Astrocyte (in vitro differentiated cells and primary cell): ENCODE data around the gene HOXD4. TPM values are rescaled to one million over a fixed set of nuclear protein-coding genes. Genes with fewer than 3 reads are reported as not detected.
A peak's percentile ranks its signal among the peaks of the same experiment; 100 is the strongest.

Source experiments
- DNase-seq: peaks from one replicate; pipeline ENCODE4 v3.0.0-alpha.2; 2010; ENCODE audit warnings: low read depth
- FAIRE-seq: peaks from 2 replicates; lab custom pipeline; 2011; peaks lifted over from hg19 to GRCh38; lab: Jason Lieb, UNC
- H2AFZ ChIP-seq: 2 replicates; pipeline ENCODE4 v1.6.0; 2012; ENCODE audit warnings: low read depth, low read length, inconsistent platforms
- H3K27ac ChIP-seq: 2 replicates; pipeline ENCODE4 v1.5.1; 2011; ENCODE audit warnings: low read depth, low read length, inconsistent platforms
- H3K27me3 ChIP-seq: 2 replicates; pipeline ENCODE4 v1.6.0; 2011; ENCODE audit warnings: low read length, inconsistent platforms; ENCODE audit not compliant: insufficient read depth
- H3K36me3 ChIP-seq: 2 replicates; pipeline ENCODE4 v1.5.1; 2011; ENCODE audit warnings: low read length, inconsistent platforms; ENCODE audit not compliant: insufficient read depth
- H3K4me1 ChIP-seq: 2 replicates; pipeline ENCODE4 v1.5.1; 2011; ENCODE audit warnings: low read length, inconsistent platforms; ENCODE audit not compliant: insufficient read depth
- H3K4me2 ChIP-seq: 2 replicates; pipeline ENCODE4 v1.6.0; 2012; ENCODE audit warnings: low read length, inconsistent platforms
- H3K4me3 ChIP-seq: 2 replicates; pipeline ENCODE4 v1.5.1; 2011; ENCODE audit warnings: low read depth, mild to moderate bottlenecking, low read length, inconsistent platforms; ENCODE audit not compliant: insufficient read depth
- H3K79me2 ChIP-seq: 2 replicates; pipeline ENCODE4 v1.6.0; 2012; ENCODE audit warnings: mild to moderate bottlenecking, low read length, inconsistent platforms; ENCODE audit not compliant: insufficient read depth
- H3K9ac ChIP-seq: 2 replicates; pipeline ENCODE4 v1.6.0; 2012; ENCODE audit warnings: mild to moderate bottlenecking, low read length, inconsistent platforms
- H3K9me3 ChIP-seq: 2 replicates; pipeline ENCODE4 v1.5.1; 2012; ENCODE audit warnings: low read depth, mild to moderate bottlenecking, low read length, inconsistent platforms; ENCODE audit not compliant: insufficient read depth
- H4K20me1 ChIP-seq: 2 replicates; pipeline ENCODE4 v1.6.0; 2012; ENCODE audit warnings: low read length, inconsistent platforms; ENCODE audit not compliant: insufficient read depth
- H3K27ac Mint-ChIP-seq: one replicate; pipeline ENCODE4 v1.8.0; 2021; ENCODE audit warnings: mild to moderate bottlenecking, mixed read lengths; ENCODE audit not compliant: unreplicated experiment
- H3K27me3 Mint-ChIP-seq: one replicate; pipeline ENCODE4 v1.8.0; 2021; ENCODE audit warnings: low read depth, mixed read lengths; ENCODE audit not compliant: unreplicated experiment
- H3K36me3 Mint-ChIP-seq: one replicate; pipeline ENCODE4 v1.8.0; 2021; ENCODE audit warnings: low read depth, mixed read lengths; ENCODE audit not compliant: unreplicated experiment
- H3K4me1 Mint-ChIP-seq: one replicate; pipeline ENCODE4 v1.8.0; 2021; ENCODE audit warnings: low read depth, mixed read lengths; ENCODE audit not compliant: unreplicated experiment
- H3K4me3 Mint-ChIP-seq: one replicate; pipeline ENCODE4 v1.8.0; 2021; ENCODE audit warnings: mild to moderate bottlenecking, moderate library complexity, mixed read lengths; ENCODE audit not compliant: unreplicated experiment
- H3K9me3 Mint-ChIP-seq: one replicate; pipeline ENCODE4 v1.8.0; 2021; ENCODE audit warnings: mild to moderate bottlenecking, mixed read lengths; ENCODE audit not compliant: unreplicated experiment
- CTCF ChIP-seq: IDR thresholded peaks from 2 replicates; pipeline ENCODE4 v1.5.1; 2011; ENCODE audit warnings: low read depth, mild to moderate bottlenecking, inconsistent platforms, low read length, moderate library complexity; ENCODE audit not compliant: insufficient read depth
- EZH2 ChIP-seq: IDR thresholded peaks from 2 replicates; pipeline ENCODE4 v1.6.1; 2012; ENCODE audit warnings: mild to moderate bottlenecking, low read length, inconsistent platforms; ENCODE audit not compliant: insufficient read depth
- total RNA-seq: library from RNA; stranded (reverse); gene quantifications from 2 replicates; pipeline ENCODE4 v1.2.1, GENCODE V29; 2021

The HOXD4 gene
- total RNA-seq, 1 donor from 2014 or later = not detected

DNA sequence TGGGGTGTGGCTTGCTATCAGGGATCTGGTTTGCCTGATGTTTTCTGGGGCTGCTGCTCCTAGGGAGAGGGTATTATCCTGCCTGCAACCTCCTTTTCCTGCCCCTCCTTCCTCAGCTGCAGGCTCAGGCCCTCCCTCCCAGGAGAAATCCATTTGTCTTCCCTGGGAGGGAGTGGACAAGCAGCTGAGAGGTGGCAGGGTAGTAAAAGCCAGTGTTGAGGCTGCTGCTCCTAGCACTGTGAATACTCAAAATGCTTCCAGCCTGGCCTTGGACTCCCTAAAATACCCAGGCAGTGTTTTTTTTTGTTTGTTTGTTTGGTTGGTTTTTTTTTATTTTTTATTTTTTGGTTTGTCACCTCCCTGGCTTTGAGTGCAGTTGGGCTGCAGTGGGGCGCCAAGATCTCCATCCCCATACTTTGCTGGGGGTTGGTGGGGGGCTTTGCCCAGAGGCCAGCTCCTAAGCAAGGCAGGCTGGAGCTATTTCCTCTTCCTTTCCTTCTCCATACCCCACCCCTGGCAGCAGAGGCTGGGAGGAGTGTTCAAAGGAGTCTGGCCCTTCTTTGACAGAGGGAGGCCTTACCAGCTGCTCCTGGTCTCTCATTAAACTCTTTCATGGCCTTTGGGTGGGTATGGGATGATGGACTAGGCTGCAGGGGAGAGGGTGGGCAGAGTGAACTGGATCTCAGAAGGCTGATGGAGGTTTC, 19.4 kb downstream of the HOXD4 start:
- no peak overlapping the region for H3K9ac ChIP-seq
- no peak overlapping the region for H3K4me2 ChIP-seq
- peaks cover 59% of the 10 kb centered on the region for H3K27me3 ChIP-seq
- H3K79me2 ChIP-seq = no peaks in the 10 kb centered on the region
- DNase-seq (peak; percentile 57), FAIRE-seq (no peak)
- no peaks in the 10 kb centered on the region for H3K36me3 ChIP-seq
- H3K27ac ChIP-seq = no peak overlapping the region
- no peaks in the 10 kb centered on the region for H4K20me1 ChIP-seq
- Mint-ChIP-seq H3K4me3 (no peak overlapping the region), H3K9me3 (peaks cover 15% of the 10 kb centered on the region), H3K27me3 (peaks cover 79% of the 10 kb centered on the region), H3K4me1 (peaks cover 10% of the 10 kb centered on the region), H3K27ac (no peak overlapping the region), H3K36me3 (no peaks in the 10 kb centered on the region)
- no peaks in the 10 kb centered on the region for H3K9me3 ChIP-seq
- no peak overlapping the region for H2AFZ ChIP-seq
- TF ChIP-seq EZH2 (no peak), CTCF (no peak)
- H3K4me3 ChIP-seq = no peak overlapping the region
- peaks cover 4% of the 10 kb centered on the region for H3K4me1 ChIP-seq

GRCh38 chr2:176171351-176172006, 20.1 kb downstream of the HOXD4 start:
- no peaks in the 10 kb centered on the region for H4K20me1 ChIP-seq
- peaks cover 13% of the 10 kb centered on the region for H3K9me3 Mint-ChIP-seq
- peak overlapping the region; percentile 50 for H3K4me2 ChIP-seq
- H3K27ac ChIP-seq = peak overlapping the region; percentile 32
- H3K27ac Mint-ChIP-seq = no peak overlapping the region
- TF ChIP-seq CTCF (no peak), EZH2 (no peak)
- DNase-seq = peak; percentile 58
- H3K9me3 ChIP-seq = no peaks in the 10 kb centered on the region
- H3K79me2 ChIP-seq = no peaks in the 10 kb centered on the region
- H3K4me1 ChIP-seq = peaks cover 4% of the 10 kb centered on the region
- H3K9ac ChIP-seq = peak overlapping the region; percentile 57
- FAIRE-seq = no peak
- H3K36me3 ChIP-seq = no peaks in the 10 kb centered on the region
- peaks cover 79% of the 10 kb centered on the region for H3K27me3 Mint-ChIP-seq
- peak overlapping the region; percentile 66 for H2AFZ ChIP-seq
- H3K4me3 ChIP-seq = no peak overlapping the region
- peaks cover 57% of the 10 kb centered on the region for H3K27me3 ChIP-seq
- peaks cover 12% of the 10 kb centered on the region for H3K4me1 Mint-ChIP-seq
- H3K4me3 Mint-ChIP-seq = no peak overlapping the region
- H3K36me3 Mint-ChIP-seq = no peaks in the 10 kb centered on the region
